ENCODE measurements around the gene STK32B.

STK32B gene

DNA sequence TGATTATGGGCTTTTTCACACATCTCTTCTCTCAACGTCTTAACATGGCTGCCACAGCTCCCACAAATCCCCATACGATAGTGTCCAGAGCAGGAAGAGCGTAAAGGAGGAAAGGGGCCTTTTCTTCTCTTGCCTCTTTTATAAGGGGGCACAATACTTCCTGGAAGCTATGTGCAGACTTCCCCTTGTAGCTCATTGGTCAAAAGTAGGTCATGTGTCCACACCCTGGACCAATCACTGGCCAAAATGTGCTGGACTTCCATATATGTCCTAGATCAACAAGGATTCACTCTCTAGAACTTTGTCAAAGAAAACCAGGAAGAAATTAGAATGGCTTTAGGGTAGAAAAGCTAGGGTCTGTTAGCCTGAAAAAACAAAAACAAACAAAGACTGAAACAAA, 26.7 kb downstream of the STK32B start:
- no peak for DNase-seq

DNA sequence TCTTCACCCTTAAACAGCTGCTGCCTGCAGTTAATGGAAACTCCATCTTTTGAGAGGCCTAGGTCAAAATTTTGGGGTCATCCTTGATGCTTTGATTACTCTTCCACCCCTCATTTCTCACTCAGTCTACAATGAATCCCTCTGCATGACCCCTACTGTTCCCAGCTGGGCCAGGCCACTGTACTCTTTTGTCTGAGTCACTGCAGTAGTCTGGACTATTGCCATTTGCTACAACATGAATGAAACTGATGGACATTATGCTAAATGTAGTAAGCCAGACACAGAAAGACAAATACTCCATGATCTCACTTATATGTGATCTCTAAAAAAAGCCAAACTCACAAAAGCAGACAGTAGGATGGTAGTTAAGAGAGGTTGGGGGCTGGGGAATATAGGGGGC, 28.3 kb downstream of the STK32B start:
- DNase-seq: no peak

DNA sequence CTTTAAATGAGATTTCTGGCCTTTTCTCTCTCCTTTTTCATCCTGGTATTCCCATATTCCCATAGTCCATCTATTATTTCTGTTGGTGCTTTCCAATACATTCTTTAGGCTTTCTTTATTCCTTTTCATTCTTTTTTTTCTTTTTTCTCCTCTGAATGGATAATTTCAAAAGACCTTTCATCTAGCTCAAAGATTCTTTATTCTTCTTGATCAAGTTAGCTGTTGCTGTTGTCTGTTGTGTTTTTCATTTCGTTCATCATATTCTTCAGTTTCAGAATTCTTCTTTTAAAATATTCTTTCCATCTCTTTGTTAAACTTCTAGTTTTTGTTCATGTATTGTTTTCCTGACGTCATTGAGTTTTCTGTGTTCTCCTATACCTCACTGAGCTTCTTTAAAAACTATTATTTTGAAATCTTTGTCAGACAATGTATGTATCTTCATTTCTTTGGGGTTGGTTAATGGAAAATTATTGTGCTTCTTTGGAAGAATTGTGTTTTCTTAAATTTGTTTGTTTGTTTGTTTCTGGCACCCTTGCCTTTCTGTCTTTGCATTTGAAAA, 30.2 kb downstream of the STK32B start:
- no peak for DNase-seq

DNA sequence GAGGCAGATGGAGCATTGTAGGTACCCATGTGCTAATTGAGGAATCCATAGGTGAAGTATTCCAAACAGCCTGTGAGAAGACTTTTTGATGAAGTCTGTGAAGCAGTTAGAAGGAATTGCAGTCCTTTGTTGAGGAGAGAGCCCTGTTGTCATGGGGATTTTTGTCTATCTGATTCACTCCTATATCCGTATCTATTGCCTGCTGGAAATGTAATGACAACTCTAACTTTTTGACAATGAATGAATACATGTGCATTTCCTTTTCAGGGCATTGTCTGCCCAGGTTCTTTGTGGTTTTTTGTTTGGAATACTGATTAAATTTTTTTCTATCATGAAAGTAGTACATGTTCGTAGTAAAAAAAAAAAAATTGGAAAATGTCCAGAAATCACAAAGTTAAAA, 31.1 kb downstream of the STK32B start:
- DNase-seq: no peak

DNA sequence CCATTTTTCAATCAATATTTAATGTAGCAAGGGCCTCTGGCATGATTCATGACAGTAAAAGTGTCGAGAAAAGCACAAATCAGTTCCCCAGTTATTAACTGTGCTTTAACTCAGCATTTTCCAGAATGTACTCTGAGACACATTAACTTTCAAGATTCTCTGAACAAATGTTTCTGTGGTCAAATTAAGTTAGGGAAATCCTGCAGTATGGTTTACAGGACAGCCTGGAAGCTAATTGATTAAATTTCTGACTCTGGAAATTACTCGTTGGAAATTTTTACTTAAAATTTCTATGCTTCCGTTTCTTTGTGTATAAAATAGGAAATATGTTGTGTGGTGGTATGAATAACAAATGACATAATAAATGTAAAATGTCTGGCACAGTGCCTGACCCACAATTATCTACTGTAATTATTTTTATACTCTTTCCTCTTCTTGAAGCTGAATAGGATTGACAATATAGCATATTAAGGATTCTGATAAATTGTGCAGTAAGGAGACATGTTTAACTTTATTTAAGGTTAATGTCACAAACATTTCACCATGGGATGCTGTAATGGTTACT, 33.7 kb downstream of the STK32B start:
- DNase-seq: no peak

DNA sequence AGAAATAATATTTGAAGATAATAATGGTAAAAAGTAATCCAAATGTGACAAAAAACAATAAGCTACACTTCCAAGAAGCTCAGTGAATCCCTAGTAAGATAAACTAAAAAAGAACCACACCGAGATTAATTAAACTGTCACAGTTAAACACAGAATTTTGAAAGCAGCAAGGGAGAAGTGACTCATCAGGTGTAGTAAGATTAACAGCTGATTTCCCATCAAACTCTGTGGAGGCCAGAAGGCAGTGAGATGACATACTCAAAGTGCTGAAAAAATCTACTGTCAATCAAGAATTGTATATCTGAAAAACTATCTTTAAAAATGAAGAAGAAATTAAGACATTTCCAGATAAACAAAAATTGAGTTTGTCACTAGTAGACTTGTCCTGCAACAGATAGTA, 35.3 kb downstream of the STK32B start:
- DNase-seq: no peak

DNA sequence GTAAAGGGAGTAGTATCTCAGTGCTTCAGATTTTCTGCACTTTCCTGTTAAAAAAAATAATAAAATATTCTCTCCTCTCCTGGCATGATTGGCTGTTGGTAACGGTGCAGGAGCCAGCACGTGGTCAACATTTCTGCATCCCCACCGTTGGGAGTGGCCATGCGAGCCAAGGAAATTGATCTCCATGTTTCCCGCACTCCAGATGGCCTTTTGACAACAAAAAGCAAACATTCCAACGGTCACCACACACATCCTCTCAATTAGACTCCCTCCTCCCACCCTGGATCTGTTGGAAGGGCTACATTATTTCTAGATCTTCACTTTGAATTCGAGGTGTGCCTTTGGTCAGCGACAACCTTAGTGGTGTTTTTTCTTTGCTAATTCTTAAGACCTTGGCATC, 45.0 kb downstream of the STK32B start:
- no peak for DNase-seq

DNA sequence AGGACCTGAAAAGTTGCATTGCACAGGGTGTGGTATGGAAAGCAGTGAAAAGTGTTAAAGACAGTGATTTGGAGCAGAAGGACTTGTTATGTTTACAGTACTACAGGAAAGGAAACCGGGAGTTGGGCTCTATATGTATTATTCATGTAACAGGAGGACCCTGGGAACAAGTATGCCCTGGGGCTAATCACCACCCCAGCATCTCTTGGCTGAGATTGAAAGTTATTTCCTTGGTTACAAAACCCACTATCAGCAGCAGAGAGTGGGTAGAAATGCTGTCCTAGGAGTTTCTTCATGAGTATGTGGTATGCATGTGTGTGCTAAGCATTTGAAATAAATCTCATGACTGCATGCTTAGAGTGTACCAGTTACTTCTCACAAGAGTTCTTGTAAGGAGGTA, 46.9 kb downstream of the STK32B start:
- no peak for DNase-seq

DNA sequence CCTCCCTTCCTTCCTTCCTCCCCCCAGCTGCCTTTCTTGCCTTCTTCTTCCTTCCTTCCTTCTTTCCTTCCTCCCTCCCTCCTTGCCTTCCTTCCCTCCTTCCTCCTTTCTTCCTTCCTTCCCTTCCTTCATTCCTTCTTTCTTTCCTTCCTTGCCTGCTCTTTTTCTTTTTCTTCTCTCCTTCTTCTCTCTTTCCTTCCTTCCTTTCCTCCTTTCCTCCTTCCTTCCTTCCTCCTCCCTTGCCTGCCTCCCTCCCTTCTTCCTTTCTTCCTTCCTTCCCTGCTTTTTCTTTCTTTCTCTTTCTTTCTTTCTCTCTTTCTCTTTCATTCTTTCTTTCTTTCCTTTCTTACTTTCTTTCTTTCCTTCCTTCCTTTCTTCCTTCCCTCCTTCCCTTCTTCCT, 49.1 kb downstream of the STK32B start:
- no peak for DNase-seq

DNA sequence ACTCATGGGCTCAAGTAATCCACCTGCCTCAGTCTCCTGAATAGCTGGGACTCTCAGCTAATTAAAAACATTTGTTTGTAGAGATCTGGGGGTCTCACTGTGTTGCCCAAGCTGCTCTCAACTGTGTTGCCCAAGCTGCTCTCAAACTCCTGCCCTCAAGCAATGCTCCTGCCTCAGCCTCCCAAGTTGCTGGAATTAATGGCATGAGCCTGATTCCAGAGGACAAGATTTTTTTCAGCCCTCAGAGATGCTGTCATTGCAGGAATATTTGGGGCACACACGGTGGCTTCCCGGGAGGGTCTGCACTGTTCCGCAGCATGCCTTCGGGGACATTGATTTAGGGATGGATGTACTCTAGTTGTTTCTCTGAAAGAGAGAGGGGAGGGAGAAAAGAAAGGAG, 49.7 kb downstream of the STK32B start:
- no peak for DNase-seq

DNA sequence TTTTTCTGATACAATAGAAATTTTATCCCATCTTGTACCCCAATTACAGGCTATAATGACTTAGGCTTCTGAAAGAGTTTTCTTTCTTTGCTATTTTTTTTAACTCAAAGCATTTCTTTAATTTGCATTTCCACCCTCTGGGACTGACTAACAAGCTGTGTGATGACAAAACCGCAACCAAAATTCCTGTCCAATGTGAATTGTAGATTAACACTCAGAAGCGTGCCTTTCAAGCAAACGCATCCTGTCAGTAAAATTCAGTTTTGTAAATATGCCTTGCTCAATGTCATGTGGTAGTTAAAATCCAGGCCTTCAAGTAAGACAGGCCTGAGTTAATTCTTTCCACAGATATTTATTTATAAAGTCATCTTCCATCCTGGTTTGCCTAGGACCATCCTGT, 50.3 kb downstream of the STK32B start:
- no peak for DNase-seq

DNA sequence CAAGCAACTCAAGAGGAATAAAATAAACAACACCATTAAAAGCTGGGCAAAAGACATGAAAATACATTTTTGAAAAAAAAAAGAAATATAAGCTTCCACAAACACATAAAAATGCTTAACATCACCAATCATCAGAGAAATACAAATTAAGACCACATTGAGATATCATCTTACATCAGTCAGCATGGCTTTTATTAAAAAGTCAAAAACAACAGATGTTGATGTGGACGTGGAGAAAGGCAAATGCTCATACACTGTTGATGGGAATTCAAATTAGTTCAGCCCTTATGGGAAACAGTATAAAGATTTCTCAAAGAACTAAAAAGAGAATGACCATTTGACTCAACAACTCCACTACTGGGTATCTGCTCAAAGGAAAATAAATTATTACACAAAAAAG, 59.6 kb downstream of the STK32B start:
- DNase-seq: no peak

DNA sequence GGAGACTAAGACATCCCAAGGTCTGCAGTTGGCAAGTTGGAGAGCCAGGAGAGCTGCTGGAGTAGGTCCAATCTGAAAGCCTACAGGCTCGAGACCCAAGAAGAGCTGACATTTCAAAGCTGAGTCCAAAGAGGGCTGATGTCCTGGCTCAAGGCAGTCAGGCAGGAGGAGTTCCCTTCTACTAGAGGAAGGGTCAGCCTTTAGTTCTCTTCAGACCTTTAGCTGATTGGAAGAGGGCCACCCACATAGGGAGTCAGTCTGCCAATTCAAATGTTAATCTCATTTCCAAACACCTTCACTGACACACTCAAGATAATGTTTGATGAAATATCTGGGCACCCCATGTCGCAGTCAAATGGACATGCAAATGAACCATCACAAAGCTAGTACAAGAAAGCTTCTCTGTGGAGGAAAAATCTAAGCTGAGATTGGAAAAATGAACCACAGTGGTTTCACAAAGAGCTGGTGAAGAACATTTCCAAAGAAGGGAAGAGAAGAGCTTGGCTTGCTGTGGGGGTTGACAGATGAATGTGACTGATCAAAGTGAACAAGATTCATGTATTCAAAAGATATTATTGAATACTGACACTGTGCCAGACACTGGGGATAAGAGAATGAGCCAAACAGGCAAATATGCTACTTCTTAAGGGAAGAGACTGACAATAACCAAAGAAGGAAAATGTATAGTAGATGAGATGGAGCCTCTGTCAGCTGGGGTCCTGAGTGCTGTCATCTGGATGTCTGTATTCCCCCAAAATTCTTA, 61.2 kb downstream of the STK32B start:
- no peak for DNase-seq

DNA sequence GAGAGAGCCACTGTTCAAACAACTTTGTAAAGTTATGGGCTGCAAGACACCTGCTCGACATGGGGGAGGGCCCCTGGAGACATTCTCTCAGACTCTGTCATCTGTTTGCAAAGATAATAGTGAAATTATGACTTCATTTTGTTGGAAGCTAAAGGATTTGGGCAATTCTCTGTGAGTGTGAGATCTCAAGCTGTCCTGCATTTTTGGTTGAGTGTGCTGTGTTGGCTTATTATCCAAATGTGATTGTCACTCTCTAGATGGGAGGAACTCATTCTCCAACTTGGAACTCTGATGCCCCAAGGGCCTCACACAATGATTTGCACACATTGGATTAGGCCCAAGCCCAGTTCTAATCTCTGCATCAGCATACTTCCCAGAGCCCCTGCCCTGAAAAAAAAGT, 63.7 kb downstream of the STK32B start:
- no peak for DNase-seq

DNA sequence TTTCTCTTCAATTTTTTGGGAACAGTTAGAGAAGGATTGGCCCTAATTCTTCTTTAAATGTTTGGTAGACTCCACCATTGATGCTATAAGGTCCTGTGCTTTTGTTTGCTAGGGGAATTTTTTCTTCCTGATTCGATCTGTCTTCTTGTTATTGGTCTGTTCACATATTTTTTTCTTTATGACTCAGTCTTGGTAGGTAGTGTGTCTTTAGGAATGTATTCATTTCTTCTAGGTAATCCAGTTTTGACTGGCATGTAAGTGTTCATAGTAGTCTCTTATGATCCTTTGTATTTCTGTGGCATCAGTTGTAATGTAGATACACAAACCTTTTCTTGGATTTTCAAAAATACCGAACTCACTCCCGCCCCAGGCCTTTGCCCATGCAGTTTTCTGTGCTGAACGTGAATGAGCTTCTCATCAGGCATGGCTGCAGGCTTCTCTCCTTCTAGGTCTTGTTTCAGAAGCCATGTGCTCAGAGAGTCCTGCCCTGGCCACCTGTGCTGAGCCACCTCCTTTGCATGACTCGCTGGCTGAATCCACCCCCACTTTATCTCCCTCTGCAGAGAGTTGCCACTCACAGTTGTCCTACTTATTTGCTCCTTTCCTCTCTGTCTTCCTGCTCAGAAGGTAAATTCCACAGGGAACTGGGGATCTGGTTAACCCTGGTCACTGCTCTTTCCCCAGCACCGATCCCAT, 67.0 kb downstream of the STK32B start:
- DNase-seq: no peak

DNA sequence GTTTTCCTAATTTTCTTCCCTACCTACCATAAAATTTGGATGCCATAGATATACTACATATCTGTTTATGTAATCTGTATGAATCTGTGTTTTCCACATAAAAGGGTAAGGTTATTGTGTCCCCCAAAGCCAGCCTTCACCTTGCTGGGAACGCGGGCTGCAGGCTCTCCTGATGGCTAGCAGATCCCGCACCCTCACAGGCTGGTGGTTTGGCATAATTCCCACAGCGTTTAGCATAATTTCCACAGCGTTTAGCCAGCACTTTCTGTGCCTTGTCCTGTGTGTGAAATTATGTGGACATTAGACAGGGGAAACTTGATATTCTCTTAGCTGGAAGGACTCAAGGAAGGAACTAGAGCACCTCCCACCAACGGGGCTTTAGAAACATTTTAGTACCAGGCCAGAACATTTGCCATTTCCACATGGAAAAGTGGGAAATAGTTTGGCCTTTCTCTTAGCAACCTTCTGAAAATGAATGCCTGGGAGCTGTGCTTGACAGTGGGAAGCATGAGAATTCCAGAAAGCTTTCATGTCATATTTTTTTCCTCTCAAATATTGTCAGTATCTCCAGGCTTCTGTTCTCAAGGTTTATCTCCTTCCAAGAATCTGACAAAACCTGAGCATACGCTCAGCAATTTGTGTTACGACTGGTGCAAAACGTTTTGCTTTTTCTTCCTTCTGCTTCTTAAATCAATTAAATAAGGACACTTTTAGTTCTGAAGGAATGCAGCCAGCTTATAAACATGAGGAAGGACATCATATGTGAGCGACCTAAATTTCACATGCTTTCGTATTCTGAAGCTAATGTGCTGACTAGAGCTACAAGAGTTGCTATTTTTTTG, 67.9 kb downstream of the STK32B start:
- DNase-seq: no peak

DNA sequence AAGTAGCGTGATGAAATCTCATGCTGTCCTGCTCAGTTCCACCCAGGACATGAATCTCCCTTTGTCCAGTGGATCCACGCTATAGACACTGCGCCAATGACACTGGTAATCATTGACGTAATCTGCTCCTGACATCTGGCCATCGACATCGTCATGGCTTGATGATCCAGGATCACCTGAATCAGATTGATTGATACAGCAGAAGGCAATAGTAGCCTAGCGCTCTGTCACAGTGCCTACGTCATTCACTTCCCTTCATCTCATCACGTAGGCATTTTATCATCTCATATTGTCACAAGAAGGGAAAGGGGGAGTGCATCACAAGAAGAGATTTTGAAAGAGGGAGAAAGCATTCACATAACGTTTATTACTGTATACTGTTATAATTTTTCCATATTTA, 68.8 kb downstream of the STK32B start:
- no peak for DNase-seq

DNA sequence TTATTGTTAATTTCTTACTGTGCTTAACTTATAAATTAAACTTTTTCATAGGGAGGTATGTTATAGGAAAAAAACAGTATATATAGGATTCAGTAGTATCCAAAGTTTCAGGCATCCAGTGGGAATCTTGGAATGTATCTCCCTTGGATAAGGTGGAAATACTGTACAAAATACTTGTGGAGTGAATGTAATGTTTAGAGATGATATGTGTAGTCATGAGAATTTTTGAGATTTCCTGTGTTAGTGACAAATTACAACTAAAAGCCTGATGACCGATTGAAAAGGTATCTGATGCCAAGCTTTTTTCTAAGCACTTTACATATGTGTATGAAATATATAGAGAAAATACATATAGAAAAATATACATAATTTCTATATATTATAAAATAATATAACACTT, 69.2 kb downstream of the STK32B start:
- DNase-seq: no peak

DNA sequence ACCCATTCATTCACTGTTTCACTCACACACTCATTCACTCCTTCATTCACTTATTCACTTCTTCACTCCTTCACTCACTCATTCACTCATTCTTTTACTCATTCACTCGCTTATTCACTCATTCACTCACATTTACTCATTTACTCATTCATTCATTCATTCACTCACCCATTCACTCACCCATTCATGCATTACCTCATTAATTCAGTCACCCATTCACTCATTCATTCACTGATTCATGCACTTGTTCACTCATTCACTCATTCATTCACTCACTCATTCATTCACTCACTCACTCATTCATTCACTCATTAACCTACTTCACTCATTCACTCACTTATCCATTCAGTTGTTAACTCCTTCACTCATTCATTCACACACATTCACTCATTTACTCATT, 70.8 kb downstream of the STK32B start:
- DNase-seq: no peak

DNA sequence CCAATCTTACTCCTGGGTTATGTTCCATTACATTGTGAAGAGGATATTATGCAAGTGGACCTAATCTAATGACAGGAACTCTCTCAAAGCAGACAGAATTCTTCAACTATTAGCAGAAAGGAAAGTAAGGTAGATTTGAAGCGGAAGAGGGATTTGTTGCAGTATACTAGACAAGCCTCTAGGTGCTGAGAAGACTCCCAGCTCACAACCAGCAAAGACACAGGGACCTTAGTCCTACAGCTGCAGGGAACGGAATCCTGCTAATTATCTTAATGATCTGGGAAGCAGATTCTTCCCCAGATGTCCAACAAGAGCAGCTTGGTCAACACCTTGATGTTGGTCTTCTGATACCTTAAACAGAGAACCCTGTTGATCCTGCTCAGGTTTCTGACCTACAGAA, 73.6 kb downstream of the STK32B start:
- no peak for DNase-seq

DNA sequence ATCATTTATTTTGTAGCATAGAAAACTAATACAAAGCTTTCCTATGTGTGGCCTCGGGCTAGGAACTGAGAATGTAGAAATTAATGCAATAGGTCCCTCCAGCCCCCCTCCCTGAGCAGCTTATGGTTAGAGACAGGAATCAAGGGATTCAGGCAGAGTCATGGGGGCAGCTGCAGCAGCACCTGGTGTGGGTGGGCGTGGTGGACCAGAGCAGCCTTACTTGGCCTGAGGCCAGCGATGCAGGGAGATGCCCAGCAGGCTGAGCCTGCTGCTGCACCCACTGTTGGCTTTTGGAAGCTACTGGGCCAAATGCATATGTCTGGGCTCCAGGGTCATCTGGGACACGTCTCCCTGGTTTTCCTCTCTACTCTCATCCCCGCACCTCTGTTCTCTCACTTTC, 74.0 kb downstream of the STK32B start:
- no peak for DNase-seq

DNA sequence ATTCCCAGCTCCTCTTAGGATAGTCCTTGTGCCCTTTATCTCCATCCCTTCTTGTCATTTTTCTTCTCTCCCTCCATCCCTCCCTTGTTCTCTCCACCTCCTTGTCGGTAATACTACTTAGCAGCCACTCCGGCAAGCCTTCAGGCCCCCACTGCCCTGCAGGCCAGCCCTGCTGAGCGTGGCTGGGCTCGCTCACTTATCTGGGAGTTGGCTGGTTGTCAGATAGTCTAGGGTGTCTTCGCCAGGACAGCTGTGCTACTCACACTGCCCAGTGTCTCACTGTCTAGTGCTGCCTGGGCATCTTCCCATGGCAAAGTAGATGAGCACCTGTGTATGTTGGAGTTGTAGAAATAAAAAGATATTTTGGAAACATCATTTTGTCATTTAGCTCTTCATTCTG, 75.0 kb downstream of the STK32B start:
- no peak for DNase-seq

DNA sequence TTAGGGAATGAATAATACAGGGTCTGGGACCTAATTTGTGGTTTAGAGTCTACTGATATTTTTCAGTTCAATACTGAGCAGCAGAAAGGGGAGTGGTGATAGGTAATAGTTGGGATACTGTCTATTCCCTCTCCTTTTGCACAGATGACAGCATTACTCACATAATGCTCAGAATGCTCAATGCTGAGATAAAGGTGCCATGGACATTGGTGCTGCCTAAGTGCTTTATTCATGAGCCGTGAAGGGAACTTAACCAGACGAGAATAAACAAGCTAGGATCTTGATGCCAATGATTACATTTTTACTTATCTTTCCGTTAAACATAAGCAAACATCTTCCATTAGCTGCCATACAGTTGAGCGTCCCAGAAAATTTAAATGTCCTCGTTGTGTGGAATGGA, 75.6 kb downstream of the STK32B start:
- no peak for DNase-seq
